ENCODE results near the gene PEDS1.

The PEDS1 gene

GRCh38 chr20:50128520-50128905 lies 25.0 kb downstream of the PEDS1 start:
- no peak for DNase-seq

GRCh38 chr20:50127587-50128519 lies 25.7 kb downstream of the PEDS1 start:
- Histone ChIP-seq H3K27me3 (ENCODE audit: insufficient read depth, low read depth, severe bottlenecking) (no peaks in the 10 kb centered on the region), H3K4me3 (ENCODE audit: low read depth, low read length) (no peak overlapping the region), H3K36me3 (peaks cover 43% of the 10 kb centered on the region), H3K9me3 (ENCODE audit: severe bottlenecking) (no peaks in the 10 kb centered on the region), H3K27ac (no peak overlapping the region)
- DNase-seq = no peak
- TF ChIP-seq CTCF (IDR thresholded peaks at IDR 0.05; ENCODE audit: low read depth, low read length) = no peak

More at GRCh38 chr20:50128520-50128905, 25.0 kb downstream of the PEDS1 start:
- Histone ChIP-seq H3K4me3 (ENCODE audit: low read depth, low read length) (no peak overlapping the region), H3K27ac (no peak overlapping the region), H3K27me3 (ENCODE audit: insufficient read depth, low read depth, severe bottlenecking) (no peaks in the 10 kb centered on the region), H3K36me3 (peaks cover 42% of the 10 kb centered on the region), H3K9me3 (ENCODE audit: severe bottlenecking) (no peaks in the 10 kb centered on the region)
- TF ChIP-seq CTCF (IDR thresholded peaks at IDR 0.05; ENCODE audit: low read depth, low read length) = no peak

- Histone ChIP-seq H3K36me3 (peaks cover 37% of the 10 kb centered on the region), H3K27ac (no peak overlapping the region), H3K9me3 (ENCODE audit: severe bottlenecking) (no peaks in the 10 kb centered on the region), H3K4me3 (ENCODE audit: low read depth, low read length) (no peak overlapping the region), H3K27me3 (ENCODE audit: insufficient read depth, low read depth, severe bottlenecking) (no peaks in the 10 kb centered on the region)
- TF ChIP-seq CTCF (IDR thresholded peaks at IDR 0.05; ENCODE audit: low read depth, low read length) = no peak
- DNase-seq = peak; percentile 27
Measured at GRCh38 chr20:50126662-50127061, 26.9 kb downstream of the PEDS1 start.

GRCh38 chr20:50125279-50125678 lies 28.2 kb downstream of the PEDS1 start:
- no peaks in the 10 kb centered on the region for H3K9me3 ChIP-seq (ENCODE audit: severe bottlenecking)
- no peak for DNase-seq
- no peak for TF ChIP-seq CTCF (IDR thresholded peaks at IDR 0.05; ENCODE audit: low read depth, low read length)
- no peaks in the 10 kb centered on the region for H3K27me3 ChIP-seq (ENCODE audit: insufficient read depth, low read depth, severe bottlenecking)
- H3K4me3 ChIP-seq (ENCODE audit: low read depth, low read length) = no peak overlapping the region
- no peak overlapping the region for H3K27ac ChIP-seq
- peaks cover 28% of the 10 kb centered on the region for H3K36me3 ChIP-seq

- no peak for DNase-seq
- Histone ChIP-seq H3K4me3 (ENCODE audit: low read depth, low read length) (no peak overlapping the region), H3K27me3 (ENCODE audit: insufficient read depth, low read depth, severe bottlenecking) (no peaks in the 10 kb centered on the region), H3K9me3 (ENCODE audit: severe bottlenecking) (no peaks in the 10 kb centered on the region), H3K36me3 (peaks cover 21% of the 10 kb centered on the region), H3K27ac (no peak overlapping the region)
- no peak for TF ChIP-seq CTCF (IDR thresholded peaks at IDR 0.05; ENCODE audit: low read depth, low read length)
Measured at GRCh38 chr20:50124496-50124895, 29.0 kb downstream of the PEDS1 start.
